HEK293 (cell line): ENCODE data around the gene BDKRB1.

ENCODE experiments used
- BCL11B ChIP-seq: fragments of 450-650 bp; formaldehyde crosslinking; IDR thresholded peaks from 2 replicates; pipeline ENCODE4 v1.5.1; 2016; ENCODE audit warnings: low read depth, missing biosample characterization, missing genetic modification characterization
- KLF8 ChIP-seq: fragments of 450-650 bp; formaldehyde crosslinking; IDR thresholded peaks from 2 replicates; pipeline ENCODE4 v1.5.1; 2016; ENCODE audit warnings: missing biosample characterization, missing genetic modification characterization
- SP2 ChIP-seq: fragments of 450-650 bp; formaldehyde crosslinking; IDR thresholded peaks from 2 replicates; pipeline ENCODE4 v1.5.1; 2016; ENCODE audit warnings: missing biosample characterization, missing genetic modification characterization
- ZBTB7A ChIP-seq: fragments of 450-650 bp; formaldehyde crosslinking; IDR thresholded peaks from 2 replicates; pipeline ENCODE4 v1.5.1; 2016; ENCODE audit warnings: low read depth, missing biosample characterization, missing genetic modification characterization
- ZNF19 ChIP-seq: fragments of 450-650 bp; formaldehyde crosslinking; IDR thresholded peaks from 2 replicates; pipeline ENCODE4; 2016; ENCODE audit warnings: missing biosample characterization, missing genetic modification characterization, low read depth
- ZNF514 ChIP-seq: fragments of 450-650 bp; formaldehyde crosslinking; IDR thresholded peaks from 2 replicates; pipeline ENCODE4 v1.5.1; 2016; ENCODE audit warnings: missing biosample characterization, missing genetic modification characterization
- ZNF660 ChIP-seq: fragments of 450-650 bp; IDR thresholded peaks from 2 replicates; pipeline ENCODE4 v1.5.1; 2018; ENCODE audit warnings: missing biosample characterization, mild to moderate bottlenecking, missing genetic modification characterization
- ZNF776 ChIP-seq: fragments of 450-650 bp; formaldehyde crosslinking; IDR thresholded peaks from 2 replicates; pipeline ENCODE4 v1.5.0; 2017; ENCODE audit warnings: missing biosample characterization, missing genetic modification characterization, borderline replicate concordance
- TF ChIP-seq, protein P1 (sequence below): fragments of 450-650 bp; formaldehyde crosslinking; IDR thresholded peaks from 2 replicates; pipeline ENCODE4 v1.5.1; 2016; ENCODE audit warnings: missing biosample characterization, missing genetic modification characterization
- TF ChIP-seq, protein P2 (sequence below): fragments of 450-650 bp; formaldehyde crosslinking; IDR thresholded peaks from 2 replicates; pipeline ENCODE4 v1.5.1; 2016; ENCODE audit warnings: missing biosample characterization, missing genetic modification characterization
- TF ChIP-seq, protein P3 (sequence below): fragments of 450-650 bp; formaldehyde crosslinking; IDR thresholded peaks from 2 replicates; pipeline ENCODE4 v1.5.1; 2016; ENCODE audit warnings: missing biosample characterization, missing genetic modification characterization
- TF ChIP-seq, protein P4 (sequence below): fragments of 450-650 bp; formaldehyde crosslinking; IDR thresholded peaks from 2 replicates; pipeline ENCODE4 v1.5.1; 2016; ENCODE audit warnings: missing biosample characterization, missing genetic modification characterization
- TF ChIP-seq, protein P5 (sequence below): fragments of 450-650 bp; IDR thresholded peaks from 2 replicates; pipeline ENCODE4 v1.5.1; 2018; ENCODE audit warnings: missing biosample characterization, missing genetic modification characterization
- TF ChIP-seq, protein P6 (sequence below): fragments of 450-650 bp; formaldehyde crosslinking; IDR thresholded peaks from 2 replicates; pipeline ENCODE4 v1.5.1; 2016; ENCODE audit warnings: missing biosample characterization, missing genetic modification characterization

DNA sequence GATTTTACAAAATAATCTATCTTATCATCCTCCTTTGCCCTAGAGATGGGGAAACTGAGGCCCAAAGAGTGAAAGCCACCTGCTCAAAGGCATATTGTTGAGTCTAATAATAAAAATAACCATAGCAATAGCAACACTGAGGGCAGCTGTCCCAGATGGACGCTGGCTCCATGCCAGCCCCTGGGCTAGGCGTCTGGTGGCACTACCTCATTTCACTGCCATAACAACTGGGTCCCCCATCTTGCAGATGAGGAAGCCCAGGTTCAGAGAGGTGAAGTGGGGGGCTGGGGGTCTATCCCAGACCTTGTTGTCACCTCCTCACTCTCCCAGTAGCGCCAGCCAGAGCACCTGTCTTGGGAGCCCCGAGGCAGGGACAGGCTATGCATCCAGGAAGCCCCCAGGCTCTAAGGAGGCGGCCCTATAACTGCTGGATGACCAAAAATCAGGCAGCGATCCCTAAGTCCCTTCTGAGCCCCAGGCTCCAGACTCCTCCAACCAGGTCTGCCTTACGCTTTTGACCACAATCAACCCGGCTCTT is 38.6 kb upstream of the BDKRB1 start:
- TF ChIP-seq, protein P1, sequence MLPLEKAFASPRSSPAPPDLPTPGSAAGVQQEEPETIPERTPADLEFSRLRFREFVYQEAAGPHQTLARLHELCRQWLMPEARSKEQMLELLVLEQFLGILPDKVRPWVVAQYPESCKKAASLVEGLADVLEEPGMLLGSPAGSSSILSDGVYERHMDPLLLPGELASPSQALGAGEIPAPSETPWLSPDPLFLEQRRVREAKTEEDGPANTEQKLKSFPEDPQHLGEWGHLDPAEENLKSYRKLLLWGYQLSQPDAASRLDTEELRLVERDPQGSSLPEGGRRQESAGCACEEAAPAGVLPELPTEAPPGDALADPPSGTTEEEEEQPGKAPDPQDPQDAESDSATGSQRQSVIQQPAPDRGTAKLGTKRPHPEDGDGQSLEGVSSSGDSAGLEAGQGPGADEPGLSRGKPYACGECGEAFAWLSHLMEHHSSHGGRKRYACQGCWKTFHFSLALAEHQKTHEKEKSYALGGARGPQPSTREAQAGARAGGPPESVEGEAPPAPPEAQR = no peak
- TF ChIP-seq ZBTB7A (tag by site-specific recombination) (no peak), BCL11B (tag by site-specific recombination) (no peak), ZNF19 (no peak), ZNF776 (tag by site-specific recombination) (no peak), ZNF514 (tag by site-specific recombination) (no peak), SP2 (tag by site-specific recombination) (no peak), ZNF660 (tag by site-specific recombination) (no peak), KLF8 (tag by site-specific recombination) (no peak)
- TF ChIP-seq, protein P2, sequence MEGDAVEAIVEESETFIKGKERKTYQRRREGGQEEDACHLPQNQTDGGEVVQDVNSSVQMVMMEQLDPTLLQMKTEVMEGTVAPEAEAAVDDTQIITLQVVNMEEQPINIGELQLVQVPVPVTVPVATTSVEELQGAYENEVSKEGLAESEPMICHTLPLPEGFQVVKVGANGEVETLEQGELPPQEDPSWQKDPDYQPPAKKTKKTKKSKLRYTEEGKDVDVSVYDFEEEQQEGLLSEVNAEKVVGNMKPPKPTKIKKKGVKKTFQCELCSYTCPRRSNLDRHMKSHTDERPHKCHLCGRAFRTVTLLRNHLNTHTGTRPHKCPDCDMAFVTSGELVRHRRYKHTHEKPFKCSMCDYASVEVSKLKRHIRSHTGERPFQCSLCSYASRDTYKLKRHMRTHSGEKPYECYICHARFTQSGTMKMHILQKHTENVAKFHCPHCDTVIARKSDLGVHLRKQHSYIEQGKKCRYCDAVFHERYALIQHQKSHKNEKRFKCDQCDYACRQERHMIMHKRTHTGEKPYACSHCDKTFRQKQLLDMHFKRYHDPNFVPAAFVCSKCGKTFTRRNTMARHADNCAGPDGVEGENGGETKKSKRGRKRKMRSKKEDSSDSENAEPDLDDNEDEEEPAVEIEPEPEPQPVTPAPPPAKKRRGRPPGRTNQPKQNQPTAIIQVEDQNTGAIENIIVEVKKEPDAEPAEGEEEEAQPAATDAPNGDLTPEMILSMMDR (tag by site-specific recombination) = no peak
- TF ChIP-seq, protein P3, sequence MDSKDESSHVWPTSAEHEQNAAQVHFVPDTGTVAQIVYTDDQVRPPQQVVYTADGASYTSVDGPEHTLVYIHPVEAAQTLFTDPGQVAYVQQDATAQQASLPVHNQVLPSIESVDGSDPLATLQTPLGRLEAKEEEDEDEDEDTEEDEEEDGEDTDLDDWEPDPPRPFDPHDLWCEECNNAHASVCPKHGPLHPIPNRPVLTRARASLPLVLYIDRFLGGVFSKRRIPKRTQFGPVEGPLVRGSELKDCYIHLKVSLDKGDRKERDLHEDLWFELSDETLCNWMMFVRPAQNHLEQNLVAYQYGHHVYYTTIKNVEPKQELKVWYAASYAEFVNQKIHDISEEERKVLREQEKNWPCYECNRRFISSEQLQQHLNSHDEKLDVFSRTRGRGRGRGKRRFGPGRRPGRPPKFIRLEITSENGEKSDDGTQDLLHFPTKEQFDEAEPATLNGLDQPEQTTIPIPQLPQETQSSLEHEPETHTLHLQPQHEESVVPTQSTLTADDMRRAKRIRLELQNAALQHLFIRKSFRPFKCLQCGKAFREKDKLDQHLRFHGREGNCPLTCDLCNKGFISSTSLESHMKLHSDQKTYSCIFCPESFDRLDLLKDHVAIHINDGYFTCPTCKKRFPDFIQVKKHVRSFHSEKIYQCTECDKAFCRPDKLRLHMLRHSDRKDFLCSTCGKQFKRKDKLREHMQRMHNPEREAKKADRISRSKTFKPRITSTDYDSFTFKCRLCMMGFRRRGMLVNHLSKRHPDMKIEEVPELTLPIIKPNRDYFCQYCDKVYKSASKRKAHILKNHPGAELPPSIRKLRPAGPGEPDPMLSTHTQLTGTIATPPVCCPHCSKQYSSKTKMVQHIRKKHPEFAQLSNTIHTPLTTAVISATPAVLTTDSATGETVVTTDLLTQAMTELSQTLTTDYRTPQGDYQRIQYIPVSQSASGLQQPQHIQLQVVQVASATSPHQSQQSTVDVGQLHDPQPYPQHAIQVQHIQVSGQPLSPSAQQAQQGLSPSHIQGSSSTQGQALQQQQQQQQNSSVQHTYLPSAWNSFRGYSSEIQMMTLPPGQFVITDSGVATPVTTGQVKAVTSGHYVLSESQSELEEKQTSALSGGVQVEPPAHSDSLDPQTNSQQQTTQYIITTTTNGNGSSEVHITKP = no peak
- TF ChIP-seq, protein P4, sequence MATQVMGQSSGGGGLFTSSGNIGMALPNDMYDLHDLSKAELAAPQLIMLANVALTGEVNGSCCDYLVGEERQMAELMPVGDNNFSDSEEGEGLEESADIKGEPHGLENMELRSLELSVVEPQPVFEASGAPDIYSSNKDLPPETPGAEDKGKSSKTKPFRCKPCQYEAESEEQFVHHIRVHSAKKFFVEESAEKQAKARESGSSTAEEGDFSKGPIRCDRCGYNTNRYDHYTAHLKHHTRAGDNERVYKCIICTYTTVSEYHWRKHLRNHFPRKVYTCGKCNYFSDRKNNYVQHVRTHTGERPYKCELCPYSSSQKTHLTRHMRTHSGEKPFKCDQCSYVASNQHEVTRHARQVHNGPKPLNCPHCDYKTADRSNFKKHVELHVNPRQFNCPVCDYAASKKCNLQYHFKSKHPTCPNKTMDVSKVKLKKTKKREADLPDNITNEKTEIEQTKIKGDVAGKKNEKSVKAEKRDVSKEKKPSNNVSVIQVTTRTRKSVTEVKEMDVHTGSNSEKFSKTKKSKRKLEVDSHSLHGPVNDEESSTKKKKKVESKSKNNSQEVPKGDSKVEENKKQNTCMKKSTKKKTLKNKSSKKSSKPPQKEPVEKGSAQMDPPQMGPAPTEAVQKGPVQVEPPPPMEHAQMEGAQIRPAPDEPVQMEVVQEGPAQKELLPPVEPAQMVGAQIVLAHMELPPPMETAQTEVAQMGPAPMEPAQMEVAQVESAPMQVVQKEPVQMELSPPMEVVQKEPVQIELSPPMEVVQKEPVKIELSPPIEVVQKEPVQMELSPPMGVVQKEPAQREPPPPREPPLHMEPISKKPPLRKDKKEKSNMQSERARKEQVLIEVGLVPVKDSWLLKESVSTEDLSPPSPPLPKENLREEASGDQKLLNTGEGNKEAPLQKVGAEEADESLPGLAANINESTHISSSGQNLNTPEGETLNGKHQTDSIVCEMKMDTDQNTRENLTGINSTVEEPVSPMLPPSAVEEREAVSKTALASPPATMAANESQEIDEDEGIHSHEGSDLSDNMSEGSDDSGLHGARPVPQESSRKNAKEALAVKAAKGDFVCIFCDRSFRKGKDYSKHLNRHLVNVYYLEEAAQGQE (tag by site-specific recombination) = no peak
- TF ChIP-seq, protein P5, sequence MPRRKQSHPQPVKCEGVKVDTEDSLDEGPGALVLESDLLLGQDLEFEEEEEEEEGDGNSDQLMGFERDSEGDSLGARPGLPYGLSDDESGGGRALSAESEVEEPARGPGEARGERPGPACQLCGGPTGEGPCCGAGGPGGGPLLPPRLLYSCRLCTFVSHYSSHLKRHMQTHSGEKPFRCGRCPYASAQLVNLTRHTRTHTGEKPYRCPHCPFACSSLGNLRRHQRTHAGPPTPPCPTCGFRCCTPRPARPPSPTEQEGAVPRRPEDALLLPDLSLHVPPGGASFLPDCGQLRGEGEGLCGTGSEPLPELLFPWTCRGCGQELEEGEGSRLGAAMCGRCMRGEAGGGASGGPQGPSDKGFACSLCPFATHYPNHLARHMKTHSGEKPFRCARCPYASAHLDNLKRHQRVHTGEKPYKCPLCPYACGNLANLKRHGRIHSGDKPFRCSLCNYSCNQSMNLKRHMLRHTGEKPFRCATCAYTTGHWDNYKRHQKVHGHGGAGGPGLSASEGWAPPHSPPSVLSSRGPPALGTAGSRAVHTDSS (tag by site-specific recombination) = no peak
- TF ChIP-seq, protein P6, sequence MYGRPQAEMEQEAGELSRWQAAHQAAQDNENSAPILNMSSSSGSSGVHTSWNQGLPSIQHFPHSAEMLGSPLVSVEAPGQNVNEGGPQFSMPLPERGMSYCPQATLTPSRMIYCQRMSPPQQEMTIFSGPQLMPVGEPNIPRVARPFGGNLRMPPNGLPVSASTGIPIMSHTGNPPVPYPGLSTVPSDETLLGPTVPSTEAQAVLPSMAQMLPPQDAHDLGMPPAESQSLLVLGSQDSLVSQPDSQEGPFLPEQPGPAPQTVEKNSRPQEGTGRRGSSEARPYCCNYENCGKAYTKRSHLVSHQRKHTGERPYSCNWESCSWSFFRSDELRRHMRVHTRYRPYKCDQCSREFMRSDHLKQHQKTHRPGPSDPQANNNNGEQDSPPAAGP (tag by site-specific recombination) = no peak
